GM12864 (cell line): ENCODE data around the gene ZG16.
"Not testable (repeated sequence)": the region's sequence is repeated elsewhere in the genome, so short reads cannot be mapped to it uniquely, and the experiment has no call there.

Experiments used
- DNase-seq: peaks from one replicate; pipeline ENCODE4 v3.0.0-alpha.2; 2011; ENCODE audit warnings: low read depth
- H3K4me3 ChIP-seq: 2 replicates; pipeline ENCODE4 v1.5.1; 2011; ENCODE audit warnings: mild to moderate bottlenecking, low read depth, low read length, control low read depth
- TF ChIP-seq, protein P1 (sequence below): IDR thresholded peaks from 2 replicates; pipeline ENCODE4 v1.5.1; 2011; ENCODE audit warnings: low read depth, mild to moderate bottlenecking, moderate library complexity, low read length, control low read depth, inconsistent platforms; ENCODE audit errors: missing control alignments

The ZG16 gene

DNA sequence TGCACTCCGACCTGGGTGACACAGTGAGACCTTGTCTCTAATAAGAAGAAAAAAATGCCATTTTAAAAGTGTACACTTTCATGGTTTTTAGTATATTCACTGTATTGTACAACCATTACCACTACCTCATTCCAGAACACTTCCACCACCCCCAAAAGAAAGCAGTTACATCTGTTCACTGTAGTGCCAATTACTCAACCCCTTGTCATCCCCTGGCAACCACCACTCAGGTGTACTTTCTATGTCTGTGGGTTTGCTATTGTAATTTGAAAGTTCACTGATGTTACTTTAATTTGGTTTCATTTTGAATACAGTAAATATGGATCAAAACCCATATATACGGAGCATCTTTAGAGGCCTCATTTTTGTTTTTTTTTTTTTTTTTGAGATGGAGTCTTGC, 6.1 kb downstream of the ZG16 start:
- no peak overlapping the region for H3K4me3 ChIP-seq
- no peak for DNase-seq
- TF ChIP-seq, protein P1, sequence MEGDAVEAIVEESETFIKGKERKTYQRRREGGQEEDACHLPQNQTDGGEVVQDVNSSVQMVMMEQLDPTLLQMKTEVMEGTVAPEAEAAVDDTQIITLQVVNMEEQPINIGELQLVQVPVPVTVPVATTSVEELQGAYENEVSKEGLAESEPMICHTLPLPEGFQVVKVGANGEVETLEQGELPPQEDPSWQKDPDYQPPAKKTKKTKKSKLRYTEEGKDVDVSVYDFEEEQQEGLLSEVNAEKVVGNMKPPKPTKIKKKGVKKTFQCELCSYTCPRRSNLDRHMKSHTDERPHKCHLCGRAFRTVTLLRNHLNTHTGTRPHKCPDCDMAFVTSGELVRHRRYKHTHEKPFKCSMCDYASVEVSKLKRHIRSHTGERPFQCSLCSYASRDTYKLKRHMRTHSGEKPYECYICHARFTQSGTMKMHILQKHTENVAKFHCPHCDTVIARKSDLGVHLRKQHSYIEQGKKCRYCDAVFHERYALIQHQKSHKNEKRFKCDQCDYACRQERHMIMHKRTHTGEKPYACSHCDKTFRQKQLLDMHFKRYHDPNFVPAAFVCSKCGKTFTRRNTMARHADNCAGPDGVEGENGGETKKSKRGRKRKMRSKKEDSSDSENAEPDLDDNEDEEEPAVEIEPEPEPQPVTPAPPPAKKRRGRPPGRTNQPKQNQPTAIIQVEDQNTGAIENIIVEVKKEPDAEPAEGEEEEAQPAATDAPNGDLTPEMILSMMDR, result no peak

DNA sequence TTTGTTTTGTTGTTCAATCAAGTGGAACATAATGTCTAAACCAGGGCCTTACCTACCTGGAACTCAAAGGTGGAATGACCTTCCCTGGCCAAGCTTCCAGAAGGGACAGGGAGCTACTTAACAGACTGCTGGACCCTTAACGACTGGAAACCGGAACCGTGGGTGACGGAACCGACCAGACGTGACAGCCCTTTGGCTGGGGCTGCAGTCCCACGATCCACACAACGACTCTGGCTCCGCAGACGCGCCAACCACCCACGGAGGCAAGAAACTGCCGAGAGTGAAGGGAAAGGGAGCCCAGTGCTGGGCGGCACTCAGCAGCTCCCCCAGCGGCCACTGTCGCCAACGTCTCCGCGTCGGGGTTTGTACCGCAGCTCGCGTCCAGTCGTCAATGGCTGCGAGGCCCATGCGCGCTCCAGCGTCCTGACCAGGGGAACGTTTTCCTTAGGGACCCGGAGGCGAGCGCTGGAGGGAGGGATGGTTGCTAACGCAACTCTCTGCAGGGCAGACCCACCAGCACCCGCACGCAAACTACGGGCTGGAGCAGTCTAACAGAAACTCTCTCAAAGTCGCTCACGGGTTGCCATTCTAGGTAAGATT, 6.9 kb downstream of the ZG16 start:
- H3K4me3 ChIP-seq, result no peak overlapping the region; the same call in 1 of the 2 replicates
- TF ChIP-seq, protein P1, result peak; percentile 82
- no peak for DNase-seq

DNA sequence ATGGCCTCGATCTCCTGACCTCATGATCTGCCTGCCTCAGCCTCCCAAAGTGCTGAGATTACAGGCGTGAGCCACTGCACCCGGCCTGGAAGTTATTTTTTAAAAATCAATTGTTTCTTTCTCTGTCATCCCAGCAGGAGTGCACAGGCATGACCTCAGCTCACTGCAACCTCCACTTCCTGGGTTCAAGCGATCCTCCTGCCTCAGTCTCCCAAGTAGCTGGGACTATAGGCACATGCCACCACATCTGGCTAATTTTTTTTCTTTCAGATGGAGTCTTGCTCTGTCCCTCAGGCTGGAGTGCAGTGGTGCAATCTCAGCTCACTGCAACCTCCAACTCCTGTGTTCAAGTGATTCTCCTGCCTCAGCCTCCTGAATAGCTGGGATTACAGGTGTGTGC, 9.1 kb downstream of the ZG16 start:
- DNase-seq, H3K4me3 ChIP-seq: not testable (repeated sequence)

DNA sequence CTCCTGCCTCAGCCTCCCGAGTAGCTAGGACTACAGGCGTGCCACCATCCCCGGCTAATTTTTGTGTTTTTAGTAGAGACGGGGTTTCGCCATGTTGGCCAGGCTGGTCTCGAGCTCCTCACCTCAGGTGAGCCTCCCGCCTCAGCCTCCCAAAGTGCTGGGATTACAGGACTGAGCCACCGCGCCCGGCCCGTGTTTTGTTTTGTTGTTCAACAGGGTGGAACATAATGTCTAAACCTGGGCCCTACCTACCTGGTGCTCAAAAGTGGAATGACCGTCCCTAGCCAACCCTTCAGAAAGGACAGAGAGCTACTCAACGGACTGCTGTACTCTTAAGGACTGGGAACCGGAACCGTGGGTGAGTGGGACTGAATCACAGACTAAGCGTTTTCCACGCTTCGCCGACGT, 11.7 kb downstream of the ZG16 start:
- peak overlapping the region; percentile 94 for H3K4me3 ChIP-seq
- DNase-seq, result no peak
- TF ChIP-seq, protein P1, result no peak

DNA sequence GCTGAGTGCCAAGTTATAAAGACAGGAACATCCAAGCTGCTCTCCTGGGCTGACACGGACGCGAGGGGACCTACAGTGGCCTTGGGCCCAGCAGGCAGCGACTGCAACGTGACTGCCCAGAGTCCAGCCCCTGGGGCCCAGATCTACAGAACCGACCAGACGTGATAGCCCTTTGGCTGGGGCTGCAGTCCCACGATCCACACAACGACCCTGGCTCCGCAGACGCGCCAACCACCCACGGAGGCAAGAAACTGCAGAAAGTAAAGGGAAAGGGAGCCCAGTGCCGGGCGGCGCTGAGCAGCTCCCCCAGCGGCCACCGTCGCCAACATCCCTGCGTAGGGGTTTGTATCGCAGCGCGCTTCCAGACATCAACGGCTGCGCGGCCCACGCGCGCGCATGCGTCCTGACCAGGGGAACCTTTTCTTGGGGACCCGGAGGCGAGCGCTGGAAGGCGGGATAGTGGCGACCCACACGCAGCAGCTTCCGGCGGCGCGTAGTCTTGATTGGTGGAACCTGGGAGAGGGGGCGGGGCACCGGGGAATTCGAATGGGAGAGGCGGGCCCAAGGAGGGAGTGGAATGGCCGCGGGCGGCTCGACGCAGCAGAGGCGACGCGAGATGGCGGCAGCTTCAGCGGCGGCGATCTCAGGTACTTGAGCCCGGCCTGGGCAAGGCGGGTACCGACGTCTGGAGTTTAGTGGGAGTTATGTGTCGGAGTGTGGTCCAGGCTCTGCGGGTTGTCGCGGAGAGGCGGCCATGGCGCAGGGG, 12.3 kb downstream of the ZG16 start, which contains the start of gene KIF22:
KIF22 (plus strand) TSS at position 569 of the 766 bp plus-strand sequence; CDS start at position 578, 9 bp downstream.
- peak within 1 kb of the TSS; percentile 94 for H3K4me3 ChIP-seq
- peak; percentile 96 for DNase-seq
- TF ChIP-seq, protein P1, result peak; percentile 77

DNA sequence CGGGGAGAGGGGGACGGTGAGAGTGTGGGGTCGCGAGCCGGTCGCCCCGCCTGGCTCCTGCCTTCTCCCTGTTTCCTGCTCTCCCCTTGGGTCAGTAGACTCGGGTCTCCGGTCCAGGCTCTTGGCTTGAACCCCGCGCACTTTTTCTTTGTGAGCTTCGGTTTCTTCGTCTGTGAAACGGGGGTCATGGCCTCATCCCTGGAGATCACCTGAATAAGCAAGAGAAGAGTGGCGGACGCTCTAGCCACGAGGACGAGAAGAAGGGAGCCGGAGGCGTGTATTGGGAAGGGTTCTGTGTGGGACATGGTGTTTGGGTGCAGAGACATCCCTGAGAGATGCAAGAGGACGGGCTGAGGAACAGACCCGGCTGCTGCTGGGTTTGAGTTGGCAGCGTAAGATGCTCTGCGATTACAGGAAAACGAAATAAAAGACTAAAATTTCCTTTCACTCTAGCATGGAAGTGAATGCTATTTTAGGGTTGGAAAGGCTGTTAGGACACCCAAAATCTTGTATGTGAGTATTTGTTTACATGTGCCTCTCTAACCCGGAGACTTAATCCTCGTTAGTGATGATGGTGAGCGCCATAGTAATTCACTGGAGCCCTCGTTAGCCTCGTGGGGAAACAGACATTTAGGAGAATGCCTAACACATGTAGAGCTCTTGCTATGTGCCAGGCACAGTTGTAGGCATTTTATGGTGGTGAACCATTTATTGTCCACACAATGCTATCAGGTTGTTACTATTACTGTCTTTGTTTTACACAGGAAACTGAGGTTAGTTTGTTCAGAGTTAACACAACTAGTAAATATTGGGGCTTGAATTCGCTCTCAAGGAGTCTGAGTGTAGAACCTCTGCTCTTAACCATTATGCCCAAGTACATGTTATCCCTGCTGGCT, 13.1 kb downstream of the ZG16 start:
- peak overlapping the region; percentile 65 for H3K4me3 ChIP-seq
- DNase-seq, result no peak
- TF ChIP-seq, protein P1, result no peak
